DOHH2 (cell line): ENCODE measurements around the gene GPR141.

Experiments used
- EZH2phosphoT487 ChIP-seq: fragments of 200-600 bp; sonication (generic); IDR thresholded peaks from 2 replicates; pipeline ENCODE4 v1.6.1; 2017; ENCODE audit warnings: borderline replicate concordance, mild to moderate bottlenecking, antibody characterized with exemption, low read length, moderate library complexity, mixed read lengths
- TF ChIP-seq, protein P1 (sequence below): fragments of 200-600 bp; sonication (generic); IDR thresholded peaks from one replicate; pipeline ENCODE4 v1.5.1; 2014; ENCODE audit warnings: antibody characterized with exemption, mild to moderate bottlenecking, low read depth, low read length; ENCODE audit not compliant: poor library complexity, severe bottlenecking

DNA sequence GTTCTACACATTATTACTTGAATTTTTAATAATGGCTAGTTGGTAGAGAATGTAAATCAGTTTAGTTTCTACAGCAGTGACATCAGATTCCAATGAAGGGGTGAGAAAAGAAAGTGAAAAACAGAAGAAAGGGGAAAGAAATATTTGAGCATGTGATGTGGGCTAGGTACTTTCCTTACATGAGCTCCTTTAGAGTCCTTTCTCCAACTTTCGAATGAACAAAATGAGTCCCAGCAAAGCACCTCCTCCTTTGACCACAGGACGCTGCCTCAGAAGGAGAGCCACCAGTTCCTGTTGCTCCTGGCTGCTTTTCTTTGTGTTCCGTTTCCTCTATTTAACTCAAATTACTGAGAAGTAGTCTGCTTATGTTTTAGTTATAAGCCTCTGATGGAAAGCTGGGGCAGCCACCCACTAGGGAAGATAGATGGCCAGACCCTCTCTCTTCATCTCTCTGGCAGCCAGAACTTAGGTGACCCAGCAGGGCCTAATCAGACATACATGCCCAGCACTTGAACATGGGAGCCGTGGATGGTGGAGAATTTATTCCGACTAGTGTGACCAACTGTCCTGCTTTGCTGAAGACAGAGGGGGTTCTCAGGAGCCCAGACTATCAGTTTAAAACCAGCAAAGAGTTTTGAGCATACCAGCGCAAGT, 82.4 kb downstream of the GPR141 start:
- TF ChIP-seq, protein P1, sequence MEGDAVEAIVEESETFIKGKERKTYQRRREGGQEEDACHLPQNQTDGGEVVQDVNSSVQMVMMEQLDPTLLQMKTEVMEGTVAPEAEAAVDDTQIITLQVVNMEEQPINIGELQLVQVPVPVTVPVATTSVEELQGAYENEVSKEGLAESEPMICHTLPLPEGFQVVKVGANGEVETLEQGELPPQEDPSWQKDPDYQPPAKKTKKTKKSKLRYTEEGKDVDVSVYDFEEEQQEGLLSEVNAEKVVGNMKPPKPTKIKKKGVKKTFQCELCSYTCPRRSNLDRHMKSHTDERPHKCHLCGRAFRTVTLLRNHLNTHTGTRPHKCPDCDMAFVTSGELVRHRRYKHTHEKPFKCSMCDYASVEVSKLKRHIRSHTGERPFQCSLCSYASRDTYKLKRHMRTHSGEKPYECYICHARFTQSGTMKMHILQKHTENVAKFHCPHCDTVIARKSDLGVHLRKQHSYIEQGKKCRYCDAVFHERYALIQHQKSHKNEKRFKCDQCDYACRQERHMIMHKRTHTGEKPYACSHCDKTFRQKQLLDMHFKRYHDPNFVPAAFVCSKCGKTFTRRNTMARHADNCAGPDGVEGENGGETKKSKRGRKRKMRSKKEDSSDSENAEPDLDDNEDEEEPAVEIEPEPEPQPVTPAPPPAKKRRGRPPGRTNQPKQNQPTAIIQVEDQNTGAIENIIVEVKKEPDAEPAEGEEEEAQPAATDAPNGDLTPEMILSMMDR: no peak
- TF ChIP-seq EZH2phosphoT487: no peak
